ENCODE results near the gene FLVCR2. TPM values are rescaled to one million over a fixed set of nuclear protein-coding genes. Genes with fewer than 3 reads are reported as not detected.

FLVCR2 gene
- total RNA-seq, 6 donors from 2014 or later: 19.4 to 41.3 (median 31.8) TPM

DNA sequence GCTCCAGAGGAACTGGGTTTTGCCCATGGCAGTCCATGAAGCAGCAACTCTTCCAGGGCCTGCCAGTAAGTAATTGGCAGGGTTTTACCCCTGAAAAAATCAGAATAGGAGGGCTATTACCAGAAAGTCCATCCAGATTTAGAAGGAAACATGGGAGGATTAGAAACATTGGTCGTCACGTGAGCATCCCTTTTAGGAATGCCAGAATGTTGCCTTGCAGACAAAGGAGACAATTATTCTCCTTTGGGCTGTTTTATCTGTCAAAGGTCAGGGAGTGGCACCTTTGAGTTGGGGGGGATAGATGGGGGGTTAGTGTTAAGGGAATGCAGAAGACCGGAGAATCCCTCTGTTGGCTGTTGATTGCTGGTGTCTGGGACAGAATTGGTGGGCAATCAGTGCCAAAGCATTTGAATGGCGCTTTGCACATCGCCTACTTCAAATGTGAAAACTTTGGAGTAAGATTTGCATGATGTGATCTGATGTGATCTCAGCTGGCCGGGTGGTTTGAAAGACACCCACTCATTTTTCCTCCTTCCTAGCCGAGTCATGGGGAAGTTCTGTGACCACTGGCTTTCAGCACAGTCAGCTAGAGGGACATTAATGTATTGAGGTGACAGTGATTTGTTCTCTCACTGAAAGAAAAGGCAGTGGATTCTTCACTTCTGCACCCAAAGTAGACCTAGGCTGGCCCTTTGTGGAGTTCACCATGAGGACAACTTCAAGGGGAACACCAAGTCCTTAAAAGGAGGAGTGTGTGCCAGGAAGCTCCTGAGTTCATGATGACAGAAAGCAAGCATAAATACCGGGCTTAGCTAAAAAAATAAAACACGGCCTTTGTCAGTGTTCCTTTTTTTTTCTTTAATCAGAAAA is 31.4 kb downstream of the FLVCR2 start:
- H3K27ac ChIP-seq: peak overlapping the region in 3 of 4 donors; percentile 68 to 76 (median 69)
- peak in 1 of 4 donors; percentile 51 for TF ChIP-seq POLR2A (IDR thresholded peaks at IDR 0.05)
- TF ChIP-seq EP300 (IDR thresholded peaks at IDR 0.05): peak; percentile 57 to 89 (median 76)
- TF ChIP-seq POLR2AphosphoS5 (IDR thresholded peaks at IDR 0.05): peak in 1 of 2 donors; percentile 69
- TF ChIP-seq, protein P1, sequence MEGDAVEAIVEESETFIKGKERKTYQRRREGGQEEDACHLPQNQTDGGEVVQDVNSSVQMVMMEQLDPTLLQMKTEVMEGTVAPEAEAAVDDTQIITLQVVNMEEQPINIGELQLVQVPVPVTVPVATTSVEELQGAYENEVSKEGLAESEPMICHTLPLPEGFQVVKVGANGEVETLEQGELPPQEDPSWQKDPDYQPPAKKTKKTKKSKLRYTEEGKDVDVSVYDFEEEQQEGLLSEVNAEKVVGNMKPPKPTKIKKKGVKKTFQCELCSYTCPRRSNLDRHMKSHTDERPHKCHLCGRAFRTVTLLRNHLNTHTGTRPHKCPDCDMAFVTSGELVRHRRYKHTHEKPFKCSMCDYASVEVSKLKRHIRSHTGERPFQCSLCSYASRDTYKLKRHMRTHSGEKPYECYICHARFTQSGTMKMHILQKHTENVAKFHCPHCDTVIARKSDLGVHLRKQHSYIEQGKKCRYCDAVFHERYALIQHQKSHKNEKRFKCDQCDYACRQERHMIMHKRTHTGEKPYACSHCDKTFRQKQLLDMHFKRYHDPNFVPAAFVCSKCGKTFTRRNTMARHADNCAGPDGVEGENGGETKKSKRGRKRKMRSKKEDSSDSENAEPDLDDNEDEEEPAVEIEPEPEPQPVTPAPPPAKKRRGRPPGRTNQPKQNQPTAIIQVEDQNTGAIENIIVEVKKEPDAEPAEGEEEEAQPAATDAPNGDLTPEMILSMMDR (IDR thresholded peaks at IDR 0.05): no peak
- no peak overlapping the region for H3K4me3 ChIP-seq
- H3K9me3 ChIP-seq: peaks cover 0 to 8% (median 0%) of the 10 kb centered on the region in 4 donors
- DNase-seq (peak in 1 of 2 donors; percentile 68), ATAC-seq (ENCODE audit: low FRiP score in 2 of 2) (peak; percentile 63 to 72)
- no peaks in the 10 kb centered on the region for H3K36me3 ChIP-seq
- H3K4me1 ChIP-seq: peaks cover 6 to 36% (median 26%) of the 10 kb centered on the region in 4 donors
- no peaks in the 10 kb centered on the region for H3K27me3 ChIP-seq
- WGBS, 2 donors: 68 to 70% methylated on average over 7 to 9 of the region's 9 CpGs

DNA sequence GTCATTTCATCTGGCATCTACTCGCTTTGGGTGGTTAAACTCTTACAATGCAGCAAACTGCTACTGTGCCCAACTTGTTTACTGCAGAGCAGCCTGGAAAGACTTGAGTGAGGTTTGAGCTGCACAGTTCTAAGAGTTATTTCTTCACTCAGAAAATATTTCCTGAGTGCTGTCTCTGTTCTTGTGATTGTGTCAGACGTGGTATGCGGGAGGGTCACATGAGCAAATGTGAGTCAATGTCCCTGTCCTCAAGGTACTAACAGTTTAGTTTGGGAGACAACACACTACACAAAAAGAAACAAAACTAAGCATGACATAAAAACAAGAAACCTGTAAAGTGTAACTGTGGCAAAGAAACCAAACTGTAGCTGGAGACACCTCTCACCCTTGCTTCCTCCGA is 32.4 kb downstream of the FLVCR2 start:
- Histone ChIP-seq H3K4me3 (no peak overlapping the region), H3K36me3 (no peaks in the 10 kb centered on the region), H3K4me1 (peaks cover 3 to 32% (median 20%) of the 10 kb centered on the region in 4 donors), H3K9me3 (peaks cover 0 to 8% (median 0%) of the 10 kb centered on the region in 4 donors), H3K27ac (peak overlapping the region; percentile 51 to 76 (median 68)), H3K27me3 (no peaks in the 10 kb centered on the region)
- TF ChIP-seq POLR2A (IDR thresholded peaks at IDR 0.05): peak in 1 of 4 donors; percentile 49
- TF ChIP-seq, protein P1 (IDR thresholded peaks at IDR 0.05): no peak
- peak in 1 of 4 donors; percentile 38 for TF ChIP-seq EP300 (IDR thresholded peaks at IDR 0.05)
- ATAC-seq (ENCODE audit: low FRiP score in 2 of 2) (no peak), DNase-seq (peak in 1 of 2 donors; percentile 48)
- WGBS, 2 donors: 60 to 73% methylated on average over 4 of the region's 4 CpGs

DNA sequence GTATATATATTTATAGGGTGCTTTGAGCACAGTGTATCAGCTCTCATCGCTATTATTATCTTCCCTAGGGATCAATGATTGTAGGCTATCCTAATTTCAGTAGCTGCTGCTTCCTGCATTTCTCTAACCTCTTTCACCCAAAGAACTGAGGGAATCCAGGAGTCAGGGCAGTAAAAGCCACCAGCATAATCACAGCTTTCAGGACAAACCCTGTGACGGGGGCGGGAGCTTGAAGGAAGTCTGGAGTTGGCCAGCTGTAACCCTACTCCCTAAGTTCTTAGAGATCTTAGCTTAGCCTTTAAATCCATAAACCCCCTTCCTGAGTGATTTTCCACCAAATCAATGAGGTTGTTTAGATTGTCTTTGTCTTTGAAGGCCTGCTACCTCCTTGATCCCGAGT is 33.7 kb downstream of the FLVCR2 start:
- ATAC-seq (ENCODE audit: low FRiP score in 2 of 2) (no peak), DNase-seq (no peak)
- H3K27ac ChIP-seq: peak overlapping the region in 1 of 4 donors; percentile 10
- H3K4me1 ChIP-seq: peaks cover 3 to 26% (median 18%) of the 10 kb centered on the region in 4 donors
- no peaks in the 10 kb centered on the region for H3K27me3 ChIP-seq
- no peaks in the 10 kb centered on the region for H3K36me3 ChIP-seq
- WGBS, 2 donors: 84 to 90% methylated on average over 4 of the region's 4 CpGs
- H3K4me3 ChIP-seq: no peak overlapping the region
- TF ChIP-seq POLR2A (IDR thresholded peaks at IDR 0.05) (no peak), EP300 (IDR thresholded peaks at IDR 0.05) (no peak), POLR2AphosphoS5 (IDR thresholded peaks at IDR 0.05) (no peak)
- TF ChIP-seq, protein P1 (IDR thresholded peaks at IDR 0.05): no peak
- peaks cover 0 to 8% (median 0%) of the 10 kb centered on the region in 4 donors for H3K9me3 ChIP-seq

DNA sequence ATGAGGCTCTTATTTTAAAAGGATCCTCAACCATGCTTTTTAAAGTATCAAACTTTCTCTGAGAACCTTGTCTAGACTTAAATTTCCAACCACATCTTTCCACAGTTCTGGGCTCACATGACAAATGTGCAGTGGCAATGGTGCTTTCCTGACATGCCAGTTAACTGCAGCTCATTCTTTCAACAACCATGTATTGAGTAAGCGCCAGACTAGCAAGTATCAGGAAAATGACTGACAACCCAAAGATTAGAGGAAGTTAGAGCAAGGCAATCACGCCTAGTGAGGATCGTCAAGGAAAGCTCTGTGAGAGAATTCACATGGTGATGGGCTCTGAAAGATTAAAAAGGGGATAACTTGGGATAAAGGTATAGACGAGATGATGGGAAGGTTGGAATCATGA is 35.8 kb downstream of the FLVCR2 start:
- Histone ChIP-seq H3K27ac (peak overlapping the region in 3 of 4 donors; percentile 64 to 74 (median 72)), H3K4me3 (no peak overlapping the region)
- 59 to 62% methylated on average over 4 of the region's 4 CpGs for WGBS, 2 donors

More for the DNA sequence above, 35.8 kb downstream of the FLVCR2 start:
- TF ChIP-seq, protein P1 (IDR thresholded peaks at IDR 0.05): no peak
- TF ChIP-seq EP300 (IDR thresholded peaks at IDR 0.05) (peak in 2 of 4 donors; percentile 15 to 36), POLR2AphosphoS5 (IDR thresholded peaks at IDR 0.05) (peak in 1 of 2 donors; percentile 68), POLR2A (IDR thresholded peaks at IDR 0.05) (peak in 1 of 4 donors; percentile 43)
- H3K9me3 ChIP-seq: no peaks in the 10 kb centered on the region
- no peaks in the 10 kb centered on the region for H3K27me3 ChIP-seq
- DNase-seq (peak in 1 of 2 donors; percentile 35), ATAC-seq (ENCODE audit: low FRiP score in 2 of 2) (peak in 1 of 2 donors; percentile 49)
- H3K4me1 ChIP-seq: peaks cover 3 to 25% (median 16%) of the 10 kb centered on the region in 4 donors
- H3K36me3 ChIP-seq: no peaks in the 10 kb centered on the region
